GM18526 (cell line): Measurements from ENCODE around the gene TEKT3.

ENCODE experiments used
- POLR2A ChIP-seq: IDR thresholded peaks from 3 replicates; pipeline ENCODE4 v1.6.1; 2011; ENCODE audit not compliant: insufficient read length; ENCODE audit errors: extremely low read depth

The TEKT3 gene

GRCh38 chr17:15341385-15341849 is at the start of gene TEKT3:
Gene TEKT3, minus strand, starts transcription at chr17:15341597. Its CDS starts 10,012 bp downstream, at chr17:15331585.
- no peak for TF ChIP-seq POLR2A

- TF ChIP-seq POLR2A = no peak
These were observed 47.1 kb upstream of the TEKT3 start for GRCh38 chr17:15388356-15389041.

- no peak for TF ChIP-seq POLR2A
These were observed 44.7 kb upstream of the TEKT3 start for GRCh38 chr17:15386083-15386482.

- no peak for TF ChIP-seq POLR2A
These were observed 43.9 kb upstream of the TEKT3 start for GRCh38 chr17:15385305-15385704.

- TF ChIP-seq POLR2A = no peak
These were observed 42.9 kb upstream of the TEKT3 start for GRCh38 chr17:15384142-15384787.

- no peak for TF ChIP-seq POLR2A
These were observed 41.5 kb upstream of the TEKT3 start for GRCh38 chr17:15382914-15383313.

- no peak for TF ChIP-seq POLR2A
These were observed 40.3 kb upstream of the TEKT3 start for GRCh38 chr17:15381707-15382106.

- TF ChIP-seq POLR2A = no peak
These were observed 39.0 kb upstream of the TEKT3 start for GRCh38 chr17:15380446-15380845.

- no peak for TF ChIP-seq POLR2A
These were observed 38.3 kb upstream of the TEKT3 start for GRCh38 chr17:15379659-15380058.

GRCh38 chr17:15378243-15378642 is 36.8 kb upstream of the TEKT3 start:
- no peak for TF ChIP-seq POLR2A

- TF ChIP-seq POLR2A = no peak
These were observed 36.2 kb upstream of the TEKT3 start for GRCh38 chr17:15377616-15378015.

GRCh38 chr17:15377200-15377599 is 35.8 kb upstream of the TEKT3 start:
- TF ChIP-seq POLR2A = no peak

GRCh38 chr17:15371376-15372130 is 30.2 kb upstream of the TEKT3 start:
- no peak for TF ChIP-seq POLR2A

GRCh38 chr17:15368600-15368999 is 27.2 kb upstream of the TEKT3 start:
- no peak for TF ChIP-seq POLR2A

GRCh38 chr17:15366026-15366425 is 24.6 kb upstream of the TEKT3 start:
- no peak for TF ChIP-seq POLR2A

GRCh38 chr17:15364615-15365014 is 23.2 kb upstream of the TEKT3 start:
- no peak for TF ChIP-seq POLR2A
